Naive thymus-derived CD8-positive, alpha-beta T cell (primary cell): ENCODE measurements around the gene HPF1. TPM values are rescaled to one million over a fixed set of nuclear protein-coding genes. Genes with fewer than 3 reads are reported as not detected.
"Not testable (repeated sequence)": the region's sequence is repeated elsewhere in the genome, so short reads cannot be mapped to it uniquely, and the experiment has no call there.

Experiments
- ATAC-seq, 2 donors: fragments of 150-1000 bp; cut with Tn5 transposase in 1 of 2; sonication (Bioruptor Pico), chemical (Tn5 transposase) in 1 of 2; 1 replicate in 1 of 2; 2 replicates in 1 of 2; pipeline ENCODE4 v1.10.0; 2021; ENCODE audit warnings: mild to moderate bottlenecking in 2 of 2, moderate library complexity in 2 of 2
- POLR2A ChIA-PET: fragments of 350-600 bp; sonication (Branson Sonifier 250); formaldehyde crosslinking; loops from one replicate; lab custom pipeline; 2021; ENCODE audit warnings: antibody characterized with exemption; lab: Charles Lee
- DNase-seq, 10 donors: peaks; one replicate each; pipeline versions ENCODE4 v3.0.0 to v3.0.0-alpha.2; 2020 to 2022
- H3K27ac Mint-ChIP-seq, 10 donors: one replicate each; pipeline ENCODE4 v1.8.0; 2020 to 2022; ENCODE audit warnings: mild to moderate bottlenecking in 10 of 10, mixed read lengths in 10 of 10, moderate library complexity in 4 of 10, inconsistent platforms in 1 of 10
- H3K27me3 Mint-ChIP-seq, 5 donors: one replicate each; pipeline ENCODE4 v1.8.0; 2021 to 2022; ENCODE audit warnings: mixed read lengths in 5 of 5
- H3K36me3 Mint-ChIP-seq, 3 donors: one replicate each; pipeline ENCODE4 v1.8.0; 2020 to 2022; ENCODE audit warnings: mixed read lengths in 3 of 3, mild to moderate bottlenecking in 2 of 3, inconsistent platforms in 1 of 3
- H3K4me1 Mint-ChIP-seq, 4 donors: one replicate each; pipeline ENCODE4 v1.8.0; 2021 to 2022; ENCODE audit warnings: mixed read lengths in 4 of 4
- H3K4me3 Mint-ChIP-seq, 10 donors: one replicate each; pipeline ENCODE4 v1.8.0; 2020 to 2022; ENCODE audit warnings: mild to moderate bottlenecking in 10 of 10, mixed read lengths in 10 of 10, moderate library complexity in 6 of 10, inconsistent platforms in 1 of 10
- H3K9me3 Mint-ChIP-seq, 9 donors: one replicate each; pipeline ENCODE4 v1.8.0; 2020 to 2022; ENCODE audit warnings: mixed read lengths in 9 of 9, mild to moderate bottlenecking in 3 of 9, inconsistent platforms in 1 of 9, moderate library complexity in 1 of 9
- polyA plus RNA-seq, 3 donors: library from polyadenylated mRNA; unstranded; fragments of 300-500 nt; fragmentation: Illumina TruSeq; gene quantifications; one replicate each; pipeline ENCODE4 v1.2.3, GENCODE V29; 2021
- total RNA-seq, 8 experiments: library from RNA in 2 of 8; stranded (reverse) in 2 of 8; gene quantifications; one replicate each; pipeline ENCODE4 v1.2.3 and lab custom pipeline; 2021 to 2026

The HPF1 gene
- total RNA-seq: 10 to 100 TPM; 14.9 to 17.9 TPM
- polyA plus RNA-seq: 10 to 100 TPM; 30.9 to 56.7 (median 36.9) TPM
- total RNA-seq (lab: John Stamatoyannopoulos, UW): 4.4 to 25.1 (median 13.3) reads per million in 6 experiments

- no peaks in the 10 kb centered on the region for H3K27me3 Mint-ChIP-seq
- DNase-seq: peak; percentile 84 to 93 (median 90)
- H3K36me3 Mint-ChIP-seq: peaks cover 0 to 10% (median under 1%) of the 10 kb centered on the region in 3 donors
- no peaks in the 10 kb centered on the region for H3K9me3 Mint-ChIP-seq
- POLR2A ChIA-PET: interaction anchor here (1.2 kb wide), 2 partner anchors 138 to 145 kb away, joined by 4 to 6 read pairs; partner anchors contain the start of genes CLCN3 and NEK1
- peak within 1 kb of the TSS; percentile 53 to 94 (median 82) for H3K27ac Mint-ChIP-seq
- H3K4me3 Mint-ChIP-seq: peak within 1 kb of the TSS; percentile 77 to 97 (median 91)
- H3K4me1 Mint-ChIP-seq: peaks cover 20 to 40% (median 27%) of the 10 kb centered on the region in 4 donors
- ATAC-seq: peak; percentile 93 to 95
These were observed at the start of gene HPF1 for GRCh38 chr4:169757575-169758184. HPF1 (minus strand) TSS chr4:169757944; CDS start chr4:169757877, 67 bp downstream.

DNA sequence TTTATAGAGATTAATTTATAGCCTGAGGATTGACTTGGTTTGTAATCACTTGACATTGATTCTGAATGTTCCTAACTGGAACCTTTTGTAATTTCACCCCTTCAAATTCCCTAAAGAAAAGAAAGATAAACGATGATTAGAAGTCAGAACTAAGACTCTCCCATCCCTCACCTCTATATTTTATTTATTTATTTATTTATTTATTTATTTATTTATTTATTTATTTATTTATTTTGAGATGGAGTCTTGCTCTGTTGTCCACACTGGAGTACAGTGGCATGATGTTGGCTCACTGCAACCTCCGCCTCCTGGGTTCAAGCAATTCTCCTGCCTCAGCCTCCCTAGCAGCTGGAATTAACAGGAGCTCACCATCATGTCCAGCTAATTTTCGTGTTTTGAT lies 49.0 kb upstream of the HPF1 start:
- POLR2A ChIA-PET, H3K9me3 Mint-ChIP-seq, H3K4me1 Mint-ChIP-seq, H3K27me3 Mint-ChIP-seq, H3K27ac Mint-ChIP-seq, ATAC-seq, H3K4me3 Mint-ChIP-seq, DNase-seq, H3K36me3 Mint-ChIP-seq: not testable (repeated sequence)

DNA sequence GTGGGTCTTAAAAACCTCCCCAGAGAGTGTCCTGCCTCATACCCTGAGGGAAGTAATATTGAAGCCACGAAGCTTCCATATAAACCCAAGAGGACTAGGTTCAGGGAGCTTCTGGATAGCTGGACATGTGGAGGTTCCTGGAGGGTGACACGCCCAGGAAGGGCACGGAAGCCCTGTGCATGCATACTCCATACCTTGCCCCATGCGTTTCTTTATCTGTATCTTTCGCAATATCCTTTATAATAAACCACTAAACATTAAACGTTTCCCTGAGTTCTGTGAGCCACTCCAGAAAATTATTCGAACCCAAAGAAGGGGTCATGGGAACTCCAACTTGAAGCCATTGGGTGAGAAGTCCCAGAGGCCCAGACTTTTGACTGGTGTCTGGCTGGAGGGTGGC lies 45.7 kb upstream of the HPF1 start:
- H3K9me3 Mint-ChIP-seq: peaks cover 0 to 2% (median 0%) of the 10 kb centered on the region in 9 donors
- ATAC-seq: no peak
- DNase-seq: no peak
- no peaks in the 10 kb centered on the region for H3K4me1 Mint-ChIP-seq
- no peak overlapping the region for H3K4me3 Mint-ChIP-seq
- POLR2A ChIA-PET: no interaction called here
- H3K27me3 Mint-ChIP-seq: peaks cover 7 to 14% (median 12%) of the 10 kb centered on the region in 5 donors
- H3K27ac Mint-ChIP-seq: no peak overlapping the region
- peaks cover 0 to 2% (median 0%) of the 10 kb centered on the region in 3 donors for H3K36me3 Mint-ChIP-seq

DNA sequence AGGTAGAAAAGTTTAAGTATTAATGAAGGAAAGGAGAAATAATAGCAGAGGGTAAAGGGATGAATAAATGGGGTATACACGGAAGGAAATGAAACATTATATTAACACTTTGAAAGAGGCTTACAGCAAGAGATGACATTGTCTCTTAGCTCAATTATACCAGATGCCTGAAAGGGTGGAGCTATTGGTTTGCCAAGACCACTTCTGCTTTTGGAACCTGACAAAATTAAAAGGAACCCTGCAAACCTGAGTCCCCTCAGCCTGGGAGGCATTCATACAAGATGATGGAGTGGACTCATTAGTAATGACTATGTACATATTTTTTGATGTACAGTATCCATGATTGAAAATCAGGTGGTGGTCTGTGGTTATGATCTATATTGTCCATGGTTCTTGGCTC lies 45.1 kb upstream of the HPF1 start:
- POLR2A ChIA-PET: no interaction called here
- Mint-ChIP-seq H3K4me3 (no peak overlapping the region), H3K27me3 (peaks cover 7 to 18% (median 14%) of the 10 kb centered on the region in 5 donors), H3K9me3 (peaks cover 0 to 2% (median 0%) of the 10 kb centered on the region in 9 donors), H3K4me1 (no peaks in the 10 kb centered on the region), H3K36me3 (peaks cover 0 to 2% (median 0%) of the 10 kb centered on the region in 3 donors), H3K27ac (no peak overlapping the region)
- no peak for ATAC-seq
- no peak for DNase-seq

DNA sequence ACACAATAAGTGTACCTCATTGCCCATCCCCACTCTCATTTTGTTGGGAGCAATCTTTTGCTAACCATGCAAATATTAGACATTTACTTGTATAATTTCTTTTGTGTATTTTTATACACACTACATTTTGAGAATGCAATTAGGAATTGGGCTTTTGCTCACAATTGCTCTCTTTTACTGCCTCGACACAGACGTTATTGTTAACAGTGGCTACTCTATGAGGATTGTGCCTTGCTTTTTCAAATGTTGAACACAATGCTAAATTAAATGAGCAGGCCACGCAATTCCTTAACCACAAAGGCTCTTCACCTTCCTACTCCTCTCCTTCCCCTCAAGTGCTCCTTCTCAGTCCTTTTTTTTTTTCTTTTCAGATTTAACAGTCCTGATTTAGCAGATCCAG lies 42.8 kb upstream of the HPF1 start:
- Mint-ChIP-seq H3K27me3 (peaks cover 2 to 25% (median 19%) of the 10 kb centered on the region in 5 donors), H3K27ac (no peak overlapping the region)

DNA sequence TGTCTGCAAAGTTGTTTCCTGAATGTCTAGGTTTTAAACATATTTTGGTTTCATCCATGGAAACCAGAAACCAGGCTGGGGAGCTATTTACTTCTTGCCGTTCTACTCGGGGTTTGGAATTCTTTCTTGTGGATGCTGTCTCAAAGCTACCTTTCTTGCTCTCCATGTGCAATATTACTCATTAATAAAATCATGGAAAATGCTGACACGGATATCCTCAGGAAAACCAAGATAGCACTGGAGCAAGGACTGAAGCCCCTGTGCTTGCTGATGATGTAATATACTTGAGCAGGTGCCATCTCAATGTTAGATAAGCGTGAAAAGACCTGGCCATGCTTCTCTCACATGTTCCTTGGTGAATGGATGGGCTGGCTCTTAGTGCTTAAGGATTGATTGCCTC lies 41.5 kb upstream of the HPF1 start:
- Mint-ChIP-seq H3K4me1 (no peaks in the 10 kb centered on the region), H3K27ac (no peak overlapping the region), H3K9me3 (no peaks in the 10 kb centered on the region), H3K4me3 (no peak overlapping the region), H3K27me3 (peaks cover 2 to 31% (median 16%) of the 10 kb centered on the region in 5 donors), H3K36me3 (no peaks in the 10 kb centered on the region)
- no peak for ATAC-seq
- POLR2A ChIA-PET: no interaction called here
- DNase-seq: no peak

More for the DNA sequence above, 42.8 kb upstream of the HPF1 start:
- POLR2A ChIA-PET: no interaction called here
- peaks cover 0 to 2% (median 0%) of the 10 kb centered on the region in 9 donors for H3K9me3 Mint-ChIP-seq
- no peak for ATAC-seq
- DNase-seq: no peak
- no peaks in the 10 kb centered on the region for H3K36me3 Mint-ChIP-seq
- H3K4me3 Mint-ChIP-seq: no peak overlapping the region
- no peaks in the 10 kb centered on the region for H3K4me1 Mint-ChIP-seq

- POLR2A ChIA-PET: no interaction called here
- DNase-seq (no peak), ATAC-seq (no peak)
- Mint-ChIP-seq H3K36me3 (no peaks in the 10 kb centered on the region), H3K27me3 (peaks cover 10 to 56% (median 23%) of the 10 kb centered on the region in 5 donors), H3K9me3 (no peaks in the 10 kb centered on the region), H3K4me3 (no peak overlapping the region), H3K27ac (no peak overlapping the region), H3K4me1 (peaks cover 4 to 11% (median 9%) of the 10 kb centered on the region in 4 donors)
These were observed 37.8 kb upstream of the HPF1 start for GRCh38 chr4:169795585-169795984.

GRCh38 chr4:169791527-169792156 lies 33.9 kb upstream of the HPF1 start:
- no peaks in the 10 kb centered on the region for H3K36me3 Mint-ChIP-seq
- DNase-seq: peak in 5 of 10 donors; percentile 5 to 18 (median 13)
- H3K4me3 Mint-ChIP-seq: peak overlapping the region in 8 of 10 donors; percentile 8 to 77 (median 22)
- peaks cover 47 to 70% (median 54%) of the 10 kb centered on the region in 5 donors for H3K27me3 Mint-ChIP-seq
- H3K9me3 Mint-ChIP-seq: peaks cover 0 to 5% (median 0%) of the 10 kb centered on the region in 9 donors
- peak; percentile 61 to 65 for ATAC-seq
- POLR2A ChIA-PET: no interaction called here
- H3K4me1 Mint-ChIP-seq: peaks cover 4 to 11% (median 9%) of the 10 kb centered on the region in 4 donors
- no peak overlapping the region for H3K27ac Mint-ChIP-seq

- POLR2A ChIA-PET: no interaction called here
These were observed 33.3 kb upstream of the HPF1 start for GRCh38 chr4:169791062-169791461.

DNA sequence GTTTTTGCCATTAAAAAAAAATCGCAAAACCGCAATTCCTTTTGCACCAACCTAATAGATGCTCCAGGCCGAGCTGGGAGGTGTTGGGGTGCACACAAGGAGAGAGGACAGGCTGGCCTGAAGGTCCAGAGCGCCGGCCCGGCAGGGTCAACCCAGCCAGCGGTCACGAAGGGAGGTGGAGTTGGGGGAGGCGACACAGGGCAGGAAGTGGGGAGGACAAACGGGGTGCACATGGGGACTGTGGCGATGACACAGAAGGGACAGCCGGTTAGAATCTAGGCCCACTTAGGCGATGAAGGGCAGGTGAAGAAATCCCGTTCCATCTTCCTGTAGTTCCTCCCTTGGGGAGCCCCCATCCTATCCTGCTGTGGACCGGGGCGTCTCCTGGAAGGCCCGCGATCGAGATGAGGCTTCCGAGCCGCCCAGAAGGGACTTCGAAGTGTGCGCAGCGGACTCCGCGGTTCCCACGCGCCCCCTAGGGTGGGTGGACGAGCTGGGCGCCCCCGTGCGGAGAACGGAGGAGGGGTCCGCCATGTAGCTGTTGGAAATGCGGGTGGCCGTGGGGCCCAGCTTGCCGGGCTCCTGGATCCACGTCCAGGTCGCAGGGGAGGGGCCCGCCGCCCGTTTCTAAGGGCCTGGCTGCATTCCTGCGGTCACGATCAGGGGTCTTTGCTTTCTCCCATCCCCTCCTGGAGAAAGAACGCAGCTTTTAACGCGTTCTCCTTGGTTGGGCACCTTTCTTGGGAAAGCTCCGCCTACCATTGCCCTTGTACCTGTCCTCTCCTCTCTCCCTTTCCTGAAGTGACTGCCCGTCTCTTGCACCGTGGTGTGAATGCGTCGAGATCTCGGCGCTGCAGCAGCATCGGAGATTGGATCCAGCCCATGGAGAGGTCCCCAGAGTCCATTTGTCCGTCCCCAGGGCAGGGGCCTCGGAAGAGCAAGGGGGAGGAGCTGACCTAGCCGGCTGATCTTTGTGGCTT lies 17.0 kb upstream of the HPF1 start:
- Mint-ChIP-seq H3K27ac (peak overlapping the region in 2 of 10 donors; percentile 67 to 73), H3K27me3 (peaks cover 15 to 28% (median 20%) of the 10 kb centered on the region in 5 donors)
- POLR2A ChIA-PET: no interaction called here

More at GRCh38 chr4:169791062-169791461, 33.3 kb upstream of the HPF1 start:
- Mint-ChIP-seq H3K36me3 (no peaks in the 10 kb centered on the region), H3K4me3 (peak overlapping the region in 5 of 10 donors; percentile 8 to 77 (median 35)), H3K4me1 (peaks cover 4 to 11% (median 9%) of the 10 kb centered on the region in 4 donors), H3K27me3 (peaks cover 48 to 76% (median 53%) of the 10 kb centered on the region in 5 donors), H3K9me3 (peaks cover 0 to 5% (median 0%) of the 10 kb centered on the region in 9 donors), H3K27ac (no peak overlapping the region)
- ATAC-seq (no peak), DNase-seq (no peak)

DNA sequence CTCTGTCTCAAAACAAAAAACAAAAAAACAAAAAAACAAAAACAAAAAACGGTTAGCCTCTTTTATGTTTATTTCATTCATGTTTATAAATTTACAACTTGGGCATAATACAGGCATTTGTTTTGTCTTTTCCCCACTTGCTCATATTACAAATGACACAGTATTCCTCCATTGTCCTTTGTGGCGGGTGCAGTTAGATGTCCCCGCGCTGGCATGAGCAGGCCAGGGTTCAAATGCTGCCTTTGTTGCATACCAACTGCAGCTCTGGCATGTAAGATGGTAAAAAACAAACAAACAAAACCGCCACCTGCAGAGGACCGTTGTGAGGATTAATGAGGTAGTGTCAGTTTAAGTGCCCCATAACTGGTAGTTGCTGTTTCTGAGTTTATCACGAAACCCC lies 16.1 kb upstream of the HPF1 start:
- Mint-ChIP-seq H3K27ac (peak overlapping the region in 1 of 10 donors; percentile 67), H3K27me3 (peaks cover 15 to 28% (median 24%) of the 10 kb centered on the region in 5 donors), H3K9me3 (peaks cover 0 to 4% (median 0%) of the 10 kb centered on the region in 9 donors), H3K4me1 (peaks cover 3 to 14% (median 8%) of the 10 kb centered on the region in 4 donors), H3K4me3 (peak overlapping the region in 1 of 10 donors; percentile 66), H3K36me3 (peaks cover 0 to 5% (median 2%) of the 10 kb centered on the region in 3 donors)
- POLR2A ChIA-PET: no interaction called here
- DNase-seq (no peak), ATAC-seq (no peak)

More for the DNA sequence above, 17.0 kb upstream of the HPF1 start:
- ATAC-seq: peak; percentile 73 to 96
- Mint-ChIP-seq H3K36me3 (peaks cover 0 to 5% (median 2%) of the 10 kb centered on the region in 3 donors), H3K4me1 (peaks cover 3 to 14% (median 8%) of the 10 kb centered on the region in 4 donors), H3K9me3 (peaks cover 0 to 4% (median 0%) of the 10 kb centered on the region in 9 donors), H3K4me3 (peak overlapping the region in 9 of 10 donors; percentile 10 to 74 (median 56))
- DNase-seq: peak in 9 of 10 donors; percentile 8 to 70 (median 31)
